Activated naive CD8-positive, alpha-beta T cell (primary cell): ENCODE results near the gene ATP11A.
A peak's percentile ranks its signal among the peaks of the same experiment; 100 is the strongest.

Experiments
- H3K27ac Mint-ChIP-seq: one replicate; pipeline ENCODE4 v1.8.0; 2021; ENCODE audit warnings: mixed read lengths
- H3K27me3 Mint-ChIP-seq: one replicate; pipeline ENCODE4 v1.8.0; 2021; ENCODE audit warnings: mixed read lengths
- H3K36me3 Mint-ChIP-seq: one replicate; pipeline ENCODE4 v1.8.0; 2021; ENCODE audit warnings: mixed read lengths
- H3K4me1 Mint-ChIP-seq: one replicate; pipeline ENCODE4 v1.8.0; 2021; ENCODE audit warnings: low read depth, mixed read lengths
- H3K4me3 Mint-ChIP-seq: one replicate; pipeline ENCODE4 v1.8.0; 2021; ENCODE audit warnings: mild to moderate bottlenecking, mixed read lengths
- H3K9me3 Mint-ChIP-seq: one replicate; pipeline ENCODE4 v1.8.0; 2021; ENCODE audit warnings: low read depth, mixed read lengths

The ATP11A gene

GRCh38 chr13:112756967-112757758 is 67.3 kb downstream of the ATP11A start:
- Mint-ChIP-seq H3K27me3 (no peaks in the 10 kb centered on the region), H3K4me3 (no peak overlapping the region), H3K36me3 (no peaks in the 10 kb centered on the region), H3K27ac (no peak overlapping the region), H3K9me3 (no peaks in the 10 kb centered on the region), H3K4me1 (peaks cover 19% of the 10 kb centered on the region)

- Mint-ChIP-seq H3K4me1 (peaks cover 16% of the 10 kb centered on the region), H3K27ac (no peak overlapping the region), H3K36me3 (peaks cover 4% of the 10 kb centered on the region), H3K4me3 (no peak overlapping the region), H3K27me3 (no peaks in the 10 kb centered on the region), H3K9me3 (no peaks in the 10 kb centered on the region)
Measured at GRCh38 chr13:112757759-112758086, 67.9 kb downstream of the ATP11A start.

- peaks cover 4% of the 10 kb centered on the region for H3K36me3 Mint-ChIP-seq
Measured at GRCh38 chr13:112759053-112759452, 69.2 kb downstream of the ATP11A start.

GRCh38 chr13:112759827-112760226 is 70.0 kb downstream of the ATP11A start:
- H3K36me3 Mint-ChIP-seq, result peaks cover 4% of the 10 kb centered on the region
- no peak overlapping the region for H3K27ac Mint-ChIP-seq
- H3K4me3 Mint-ChIP-seq, result no peak overlapping the region
- H3K9me3 Mint-ChIP-seq, result no peaks in the 10 kb centered on the region
- peaks cover 3% of the 10 kb centered on the region for H3K4me1 Mint-ChIP-seq
- no peaks in the 10 kb centered on the region for H3K27me3 Mint-ChIP-seq

More at GRCh38 chr13:112759053-112759452, 69.2 kb downstream of the ATP11A start:
- Mint-ChIP-seq H3K4me3 (no peak overlapping the region), H3K4me1 (peaks cover 5% of the 10 kb centered on the region), H3K9me3 (no peaks in the 10 kb centered on the region), H3K27ac (no peak overlapping the region), H3K27me3 (no peaks in the 10 kb centered on the region)

- Mint-ChIP-seq H3K36me3 (peaks cover 4% of the 10 kb centered on the region), H3K27me3 (no peaks in the 10 kb centered on the region), H3K27ac (no peak overlapping the region), H3K4me3 (no peak overlapping the region), H3K9me3 (no peaks in the 10 kb centered on the region), H3K4me1 (peaks cover 3% of the 10 kb centered on the region)
Measured at GRCh38 chr13:112760435-112760834, 70.6 kb downstream of the ATP11A start.

GRCh38 chr13:112760931-112761330 is 71.1 kb downstream of the ATP11A start:
- no peak overlapping the region for H3K27ac Mint-ChIP-seq
- peaks cover 4% of the 10 kb centered on the region for H3K36me3 Mint-ChIP-seq
- H3K27me3 Mint-ChIP-seq, result no peaks in the 10 kb centered on the region
- H3K4me1 Mint-ChIP-seq, result peaks cover 7% of the 10 kb centered on the region
- no peak overlapping the region for H3K4me3 Mint-ChIP-seq
- H3K9me3 Mint-ChIP-seq, result no peaks in the 10 kb centered on the region

GRCh38 chr13:112761701-112762689 is 72.2 kb downstream of the ATP11A start:
- no peaks in the 10 kb centered on the region for H3K9me3 Mint-ChIP-seq
- no peaks in the 10 kb centered on the region for H3K27me3 Mint-ChIP-seq
- H3K27ac Mint-ChIP-seq, result no peak overlapping the region
- peaks cover 14% of the 10 kb centered on the region for H3K4me1 Mint-ChIP-seq
- no peak overlapping the region for H3K4me3 Mint-ChIP-seq
- H3K36me3 Mint-ChIP-seq, result peaks cover 4% of the 10 kb centered on the region

GRCh38 chr13:112762690-112763080 is 72.8 kb downstream of the ATP11A start:
- peaks cover 4% of the 10 kb centered on the region for H3K36me3 Mint-ChIP-seq
- no peaks in the 10 kb centered on the region for H3K27me3 Mint-ChIP-seq
- no peaks in the 10 kb centered on the region for H3K9me3 Mint-ChIP-seq
- H3K27ac Mint-ChIP-seq, result no peak overlapping the region
- peaks cover 16% of the 10 kb centered on the region for H3K4me1 Mint-ChIP-seq
- H3K4me3 Mint-ChIP-seq, result no peak overlapping the region

- no peaks in the 10 kb centered on the region for H3K27me3 Mint-ChIP-seq
Measured at GRCh38 chr13:112764028-112764427, 74.2 kb downstream of the ATP11A start.

GRCh38 chr13:112764864-112765561 is 75.2 kb downstream of the ATP11A start:
- H3K27me3 Mint-ChIP-seq, result no peaks in the 10 kb centered on the region
- peaks cover 23% of the 10 kb centered on the region for H3K4me1 Mint-ChIP-seq
- H3K4me3 Mint-ChIP-seq, result no peak overlapping the region
- peaks cover 4% of the 10 kb centered on the region for H3K36me3 Mint-ChIP-seq
- no peaks in the 10 kb centered on the region for H3K9me3 Mint-ChIP-seq
- no peak overlapping the region for H3K27ac Mint-ChIP-seq

More at GRCh38 chr13:112764028-112764427, 74.2 kb downstream of the ATP11A start:
- no peaks in the 10 kb centered on the region for H3K9me3 Mint-ChIP-seq
- H3K4me3 Mint-ChIP-seq, result no peak overlapping the region
- H3K36me3 Mint-ChIP-seq, result peaks cover 4% of the 10 kb centered on the region
- H3K4me1 Mint-ChIP-seq, result peaks cover 25% of the 10 kb centered on the region
- no peak overlapping the region for H3K27ac Mint-ChIP-seq

- H3K36me3 Mint-ChIP-seq, result peaks cover 4% of the 10 kb centered on the region
- no peak overlapping the region for H3K27ac Mint-ChIP-seq
- H3K4me3 Mint-ChIP-seq, result no peak overlapping the region
- H3K27me3 Mint-ChIP-seq, result no peaks in the 10 kb centered on the region
- peaks cover 23% of the 10 kb centered on the region for H3K4me1 Mint-ChIP-seq
- H3K9me3 Mint-ChIP-seq, result no peaks in the 10 kb centered on the region
Measured at GRCh38 chr13:112765731-112766130, 75.9 kb downstream of the ATP11A start.

GRCh38 chr13:112766336-112766735 is 76.5 kb downstream of the ATP11A start:
- peaks cover 4% of the 10 kb centered on the region for H3K36me3 Mint-ChIP-seq
- peaks cover 23% of the 10 kb centered on the region for H3K4me1 Mint-ChIP-seq
- H3K27me3 Mint-ChIP-seq, result no peaks in the 10 kb centered on the region
- no peak overlapping the region for H3K27ac Mint-ChIP-seq
- H3K4me3 Mint-ChIP-seq, result no peak overlapping the region
- no peaks in the 10 kb centered on the region for H3K9me3 Mint-ChIP-seq

- Mint-ChIP-seq H3K4me3 (no peak overlapping the region), H3K27ac (peak overlapping the region; percentile 50), H3K27me3 (no peaks in the 10 kb centered on the region), H3K4me1 (peaks cover 23% of the 10 kb centered on the region), H3K9me3 (no peaks in the 10 kb centered on the region), H3K36me3 (no peaks in the 10 kb centered on the region)
Measured at GRCh38 chr13:112767506-112768471, 78.0 kb downstream of the ATP11A start.
